GM21529 (cell line): Measurements from ENCODE around the gene PSMB5.

ENCODE experiments used
- ATAC-seq: cut with Tn5 transposase; IDR thresholded peaks from one replicate; pipeline ENCODE4 v1.9.1; 2021; ENCODE audit not compliant: unreplicated experiment

PSMB5 gene

DNA sequence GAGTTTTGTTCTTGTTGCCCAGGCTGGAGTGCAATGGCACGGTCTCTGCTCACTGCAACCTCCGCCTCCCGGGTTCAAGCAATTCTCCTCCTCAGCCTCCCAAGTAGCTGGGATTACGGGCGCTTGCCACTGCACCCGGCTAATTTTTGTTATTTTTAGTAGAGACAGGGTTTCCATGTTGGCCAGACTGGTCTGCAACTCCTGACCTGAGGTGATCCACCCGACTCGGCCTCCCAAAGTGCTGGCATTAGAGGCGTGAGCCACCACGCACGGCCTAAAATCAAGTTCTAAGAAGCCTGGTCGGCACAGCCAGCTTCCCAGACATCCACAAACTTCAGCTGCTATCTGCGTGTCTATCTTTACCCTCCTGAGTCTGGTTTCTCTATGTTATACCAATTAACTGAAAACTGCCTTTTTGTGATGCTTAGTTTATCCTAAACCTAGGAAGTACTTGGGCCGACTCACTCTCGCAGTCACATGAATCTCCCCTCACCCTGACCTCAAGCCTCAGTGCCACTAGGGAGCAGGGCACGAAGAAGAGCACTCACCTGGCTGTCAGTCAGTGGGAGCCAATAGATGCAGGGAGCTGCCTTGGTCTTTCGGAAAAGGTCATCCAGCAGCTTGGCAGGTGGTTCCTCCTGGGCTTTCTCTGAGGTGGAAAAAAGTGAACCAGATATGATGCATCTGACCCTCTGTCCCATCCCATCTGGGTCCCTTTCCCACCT is 26.0 kb upstream of the PSMB5 start:
- ATAC-seq, result no peak

DNA sequence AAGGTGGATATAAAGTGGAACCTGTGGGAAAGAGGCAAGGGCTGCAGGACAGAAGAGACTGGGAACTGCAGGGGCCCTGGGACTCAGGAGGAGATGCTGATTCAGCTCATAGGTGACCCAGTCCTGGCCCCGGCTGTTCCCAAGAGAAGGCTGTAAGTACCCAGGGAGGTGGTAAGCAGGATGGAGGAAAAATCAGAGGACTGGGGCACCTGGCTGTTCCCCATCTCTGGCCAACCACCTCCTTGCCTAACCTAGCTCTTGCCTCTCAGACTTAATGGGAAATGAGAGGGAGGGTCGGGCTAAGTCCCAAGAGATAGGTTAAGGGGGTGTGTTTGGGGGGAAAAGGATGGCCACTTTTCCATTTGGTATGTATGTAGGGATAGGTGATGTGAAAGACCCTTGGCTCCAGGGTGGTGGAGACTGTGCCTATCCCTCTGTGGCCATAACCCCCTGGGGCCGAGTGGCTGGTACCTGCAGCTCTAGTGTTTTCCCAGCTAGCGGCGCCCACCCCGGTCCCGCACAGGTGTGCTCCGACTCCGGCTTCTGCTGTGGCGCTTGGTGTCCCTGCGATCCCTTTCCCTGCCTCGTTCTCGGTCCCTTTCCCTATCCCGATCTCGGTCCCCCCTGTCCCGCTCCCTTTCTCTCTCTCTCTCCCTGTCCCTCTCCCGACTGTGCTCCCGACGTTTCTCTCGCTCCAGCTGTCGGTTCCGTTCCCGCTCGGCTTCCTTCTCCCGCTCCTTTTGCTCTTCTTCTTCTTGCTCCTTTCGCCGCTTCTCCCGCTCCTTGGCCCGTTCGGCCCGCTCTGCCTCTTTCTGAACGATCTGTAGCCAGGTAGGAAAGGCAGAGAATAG is 24.2 kb upstream of the PSMB5 start:
- no peak for ATAC-seq

DNA sequence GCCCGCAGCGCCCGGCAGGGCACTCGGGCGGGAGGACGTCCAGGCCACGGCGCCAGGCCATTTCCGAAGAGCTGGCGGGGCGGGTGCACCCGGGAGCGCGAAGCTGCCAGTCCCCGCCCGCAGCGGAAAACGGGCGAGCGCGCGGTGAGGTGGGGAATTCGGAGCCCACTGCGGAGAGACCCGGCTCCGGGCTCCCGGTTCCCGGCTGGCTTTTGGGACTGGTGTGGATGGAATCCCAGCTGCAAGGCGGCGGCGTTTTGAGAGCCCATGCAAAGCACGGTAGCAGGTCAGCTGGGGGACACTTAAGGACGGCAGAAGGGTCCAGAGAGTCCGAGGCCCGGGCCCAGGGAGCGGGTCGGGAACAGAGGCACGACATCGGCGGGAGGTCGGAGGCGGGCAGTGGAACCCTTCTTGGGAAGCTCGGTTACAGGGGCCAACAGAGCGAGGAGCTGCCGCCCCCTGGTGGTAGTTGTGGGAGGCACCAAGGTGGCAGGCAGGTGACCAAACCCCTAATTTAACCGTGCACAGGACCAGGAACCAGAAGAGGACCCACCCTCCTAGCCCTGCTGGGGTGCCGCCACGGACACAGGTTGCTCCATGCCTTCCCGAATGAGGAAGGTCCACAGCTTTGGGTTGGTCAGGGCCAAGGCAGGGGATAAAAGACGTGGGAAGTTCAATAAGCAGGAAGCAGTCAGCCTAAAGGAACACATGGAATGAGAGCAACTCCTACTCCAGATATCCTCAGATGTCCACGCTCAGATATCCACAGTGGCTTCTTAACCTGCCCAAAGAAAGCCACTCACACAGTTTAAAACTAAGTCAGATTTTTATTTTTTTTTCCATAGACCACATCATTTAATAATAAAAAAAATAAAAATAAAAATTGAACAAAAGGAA is 23.3 kb upstream of the PSMB5 start:
- peak; percentile 68 for ATAC-seq

DNA sequence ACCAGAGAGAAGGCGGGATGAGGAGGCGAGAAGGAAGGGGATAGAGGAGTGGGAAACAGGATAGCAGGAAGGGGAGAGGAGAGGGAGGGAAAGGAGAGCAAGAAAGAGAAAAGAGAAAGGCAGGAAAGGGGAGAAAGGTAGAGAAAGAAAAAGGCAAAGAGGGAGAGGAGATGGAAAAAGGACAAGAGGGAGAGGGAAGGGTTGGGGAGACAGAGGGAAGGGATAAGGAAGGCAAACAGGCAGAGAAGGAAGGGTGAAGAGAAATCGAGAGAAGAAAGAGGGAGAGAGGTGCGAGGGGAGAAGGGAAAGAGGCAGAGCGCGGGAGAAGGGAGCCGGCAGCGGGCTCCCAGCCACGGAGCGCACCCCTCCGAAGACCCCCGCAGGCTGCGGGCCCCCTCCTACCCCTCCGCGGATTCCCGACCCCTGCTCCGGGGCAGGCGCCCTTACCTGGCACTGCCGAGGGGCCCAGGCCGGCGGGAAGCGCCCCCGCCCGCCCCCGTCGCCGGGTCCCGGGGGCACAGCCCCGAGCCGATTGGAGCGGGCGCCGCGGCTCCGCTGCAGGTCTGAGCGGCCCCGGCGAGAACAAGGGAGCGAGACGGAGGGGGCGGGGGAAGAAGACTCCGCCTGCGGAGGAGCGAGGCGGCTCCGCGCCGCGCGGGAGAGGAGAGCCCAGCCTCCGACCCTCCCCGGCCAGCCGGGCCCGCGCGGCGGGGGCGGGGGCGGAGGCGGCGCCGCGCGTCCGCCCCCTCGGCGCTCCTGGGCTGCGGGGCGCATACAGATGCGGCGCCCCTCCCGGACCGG is 22.5 kb upstream of the PSMB5 start, which contains the start of gene CDH24:
TSS of gene CDH24 (minus strand) at position 565 of the 801 bp plus-strand sequence. CDS start 1,787 bp downstream, outside the sequence.
- peak; percentile 38 for ATAC-seq

DNA sequence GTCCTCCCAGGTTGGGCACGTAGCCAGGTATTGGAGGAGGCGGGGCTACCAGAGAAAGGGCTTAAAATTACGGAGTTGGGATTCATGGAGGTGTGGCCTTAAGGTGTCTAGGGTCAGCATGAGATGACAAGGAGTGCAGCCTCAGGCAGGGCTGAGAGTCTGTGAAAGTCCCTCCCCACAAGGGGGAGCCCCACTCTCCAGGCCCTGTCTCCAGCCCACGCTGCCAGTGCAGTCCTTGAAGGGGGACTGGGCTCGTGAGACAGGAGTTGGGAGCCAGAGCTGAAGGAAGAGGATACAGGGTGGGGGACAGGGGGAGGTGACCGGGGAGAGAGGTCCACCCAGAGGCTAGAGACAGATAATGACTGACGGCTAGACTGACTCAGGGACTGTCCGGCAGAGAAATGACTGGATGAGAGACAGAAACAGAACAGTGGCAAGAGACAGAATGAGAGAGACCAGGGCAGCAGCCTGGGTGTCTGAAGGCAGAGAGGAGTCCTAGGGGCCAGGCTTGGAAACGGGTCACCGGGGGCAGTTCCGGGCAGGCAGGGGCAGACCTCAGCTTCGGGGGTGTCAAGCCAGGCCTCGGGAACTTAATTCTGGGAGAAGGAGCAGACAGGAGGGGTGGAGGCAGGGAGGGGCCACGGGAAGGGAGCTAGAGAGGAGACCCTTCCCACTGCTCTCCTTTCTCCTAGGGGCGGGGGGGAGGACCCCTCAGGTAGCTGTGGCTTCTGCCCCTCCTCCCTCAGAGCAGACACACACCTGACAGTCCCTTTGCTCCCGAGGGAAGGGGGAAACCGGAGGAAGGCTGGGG is 21.6 kb upstream of the PSMB5 start:
- peak; percentile 64 for ATAC-seq

DNA sequence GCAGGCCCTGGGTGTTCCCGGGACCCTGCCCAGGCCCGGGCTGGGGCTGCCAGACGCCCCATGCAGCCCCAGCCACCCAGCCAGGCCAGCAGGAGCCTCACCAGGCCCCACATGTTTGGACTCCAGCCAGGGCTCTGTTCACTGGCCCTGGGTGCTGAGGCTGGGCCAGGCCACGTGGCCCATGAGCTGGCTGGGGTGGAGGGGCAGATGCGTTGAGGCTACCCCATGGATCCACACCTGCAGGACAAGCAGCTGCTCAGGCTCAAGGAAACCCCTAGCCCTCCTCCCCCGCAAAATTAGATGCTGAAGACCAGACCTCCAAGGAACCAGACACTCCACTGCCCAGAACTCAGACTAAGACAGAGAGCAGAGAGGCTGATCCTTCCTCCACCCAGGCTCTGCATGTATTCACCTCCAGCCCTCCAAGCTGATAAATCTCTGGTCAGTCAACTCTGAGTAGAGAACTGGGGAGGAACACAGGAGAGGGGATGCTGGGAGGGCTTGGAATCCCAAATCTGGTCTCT is 21.0 kb upstream of the PSMB5 start:
- ATAC-seq, result no peak

DNA sequence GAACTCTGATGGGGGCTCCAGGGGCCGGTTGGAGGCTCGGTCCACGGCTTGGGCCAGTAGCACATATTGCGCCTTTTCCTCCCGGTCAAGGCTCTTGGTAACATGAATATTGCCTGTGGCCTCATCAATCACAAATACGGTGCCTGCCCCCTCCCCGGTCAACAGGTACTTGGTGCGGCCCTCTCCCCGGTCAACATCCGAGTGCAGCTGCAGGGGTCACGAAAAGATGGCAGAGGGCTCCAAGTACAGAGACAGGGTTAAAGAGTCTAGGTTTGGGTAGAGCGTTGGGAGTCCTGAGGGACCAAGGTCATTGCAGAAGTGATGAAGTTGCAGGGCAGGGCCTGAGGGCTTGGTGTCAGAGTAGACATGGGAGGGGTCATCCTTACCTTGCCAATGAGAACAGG is 20.4 kb upstream of the PSMB5 start:
- ATAC-seq, result no peak

DNA sequence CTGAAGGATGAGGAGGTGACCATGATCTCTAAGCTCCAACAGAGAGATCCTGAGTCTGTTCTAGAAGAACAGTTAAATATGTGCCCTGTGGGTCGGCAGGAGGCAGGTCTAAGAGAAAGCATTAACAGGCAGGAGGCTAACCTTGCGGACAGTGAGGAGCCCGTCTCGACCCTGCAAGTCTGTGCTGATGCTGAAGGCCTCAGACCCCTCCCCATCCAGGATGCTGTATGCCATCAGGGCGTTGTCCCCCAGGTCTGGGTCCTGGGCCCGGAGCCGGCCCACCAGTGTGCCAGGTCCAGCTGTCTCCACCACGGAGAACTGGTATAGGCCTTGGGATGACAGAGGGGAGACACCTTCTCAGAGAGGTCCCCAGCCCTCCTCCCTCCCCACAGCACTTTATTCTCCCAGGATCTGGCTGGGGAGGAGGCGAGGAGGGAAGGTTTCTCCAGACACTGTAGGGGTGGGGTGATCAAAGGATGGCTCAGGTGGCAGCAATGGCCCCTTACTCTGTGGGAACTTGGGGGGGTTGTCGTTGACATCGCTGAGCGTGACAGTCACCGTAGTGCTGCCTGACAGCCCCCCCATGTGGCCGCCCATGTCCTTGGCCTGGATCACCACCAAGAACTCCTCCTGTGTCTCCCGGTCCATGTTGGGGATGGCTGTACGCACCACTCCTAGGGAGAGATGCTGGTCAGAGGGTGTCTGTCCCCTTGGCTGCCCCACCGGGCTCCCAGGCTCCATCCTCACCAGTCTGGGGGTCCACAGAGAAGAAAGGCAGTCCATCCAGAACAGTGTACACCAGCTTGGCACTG is 19.5 kb upstream of the PSMB5 start:
- no peak for ATAC-seq

DNA sequence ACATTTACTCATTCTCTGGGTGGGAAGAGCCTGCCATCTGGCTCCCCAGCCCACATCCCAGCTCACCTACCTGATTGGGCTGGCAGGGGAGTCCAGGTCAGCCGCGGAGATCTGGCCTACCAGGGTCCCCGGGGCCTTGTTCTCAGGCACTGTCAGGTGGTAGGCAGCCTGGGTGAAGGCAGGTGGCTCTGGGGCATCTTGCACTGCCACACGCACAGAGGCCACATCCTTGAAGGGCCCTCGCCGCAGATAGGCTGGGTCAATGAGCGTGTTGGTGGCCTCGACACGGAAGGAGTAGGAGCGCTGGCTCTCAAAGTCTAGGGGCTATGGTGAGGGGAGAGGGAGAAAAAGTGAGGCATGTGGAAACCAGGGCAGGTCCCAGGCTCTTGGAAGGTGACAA is 18.7 kb upstream of the PSMB5 start:
- no peak for ATAC-seq

DNA sequence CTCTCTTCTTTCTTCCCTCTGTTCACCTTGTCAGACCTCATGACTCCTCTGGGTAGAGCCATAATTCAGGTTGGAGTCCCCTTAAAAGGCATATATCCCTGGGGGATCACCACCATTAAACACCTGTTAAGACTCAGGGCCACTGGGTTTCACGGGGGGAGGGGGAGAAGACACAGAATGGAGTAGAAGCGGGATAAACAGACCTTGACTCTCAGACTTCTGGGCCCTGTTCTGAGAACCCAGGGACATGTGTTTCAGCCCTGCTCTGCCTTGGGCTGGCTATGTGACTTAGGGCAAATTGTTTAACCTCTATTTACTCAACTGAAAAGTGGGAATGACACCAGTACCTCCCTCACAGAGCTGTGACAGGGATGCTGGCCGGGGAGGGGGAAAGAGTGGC is 18.0 kb upstream of the PSMB5 start:
- no peak for ATAC-seq

DNA sequence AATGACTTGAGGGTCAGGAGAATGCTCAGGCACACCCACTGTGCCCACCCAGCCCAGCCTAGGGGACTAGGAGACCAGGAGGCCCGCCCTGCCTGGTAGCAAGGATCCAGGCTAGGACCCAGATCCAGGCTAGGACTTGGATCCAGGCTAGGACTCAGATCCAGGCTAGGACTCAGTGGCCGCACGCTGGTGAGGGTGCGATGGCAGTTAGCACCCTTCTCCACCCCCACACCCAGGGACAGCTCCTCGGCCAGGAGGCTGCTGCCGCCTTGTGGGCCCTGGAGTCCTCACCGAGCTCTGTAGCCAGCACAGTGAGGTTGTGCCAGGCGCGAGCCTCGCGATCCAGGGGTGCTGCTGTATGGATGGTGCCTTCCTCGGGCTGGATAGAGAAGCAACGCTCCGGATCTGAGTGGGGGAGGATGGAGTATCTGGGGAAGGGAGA is 17.5 kb upstream of the PSMB5 start:
- no peak for ATAC-seq

DNA sequence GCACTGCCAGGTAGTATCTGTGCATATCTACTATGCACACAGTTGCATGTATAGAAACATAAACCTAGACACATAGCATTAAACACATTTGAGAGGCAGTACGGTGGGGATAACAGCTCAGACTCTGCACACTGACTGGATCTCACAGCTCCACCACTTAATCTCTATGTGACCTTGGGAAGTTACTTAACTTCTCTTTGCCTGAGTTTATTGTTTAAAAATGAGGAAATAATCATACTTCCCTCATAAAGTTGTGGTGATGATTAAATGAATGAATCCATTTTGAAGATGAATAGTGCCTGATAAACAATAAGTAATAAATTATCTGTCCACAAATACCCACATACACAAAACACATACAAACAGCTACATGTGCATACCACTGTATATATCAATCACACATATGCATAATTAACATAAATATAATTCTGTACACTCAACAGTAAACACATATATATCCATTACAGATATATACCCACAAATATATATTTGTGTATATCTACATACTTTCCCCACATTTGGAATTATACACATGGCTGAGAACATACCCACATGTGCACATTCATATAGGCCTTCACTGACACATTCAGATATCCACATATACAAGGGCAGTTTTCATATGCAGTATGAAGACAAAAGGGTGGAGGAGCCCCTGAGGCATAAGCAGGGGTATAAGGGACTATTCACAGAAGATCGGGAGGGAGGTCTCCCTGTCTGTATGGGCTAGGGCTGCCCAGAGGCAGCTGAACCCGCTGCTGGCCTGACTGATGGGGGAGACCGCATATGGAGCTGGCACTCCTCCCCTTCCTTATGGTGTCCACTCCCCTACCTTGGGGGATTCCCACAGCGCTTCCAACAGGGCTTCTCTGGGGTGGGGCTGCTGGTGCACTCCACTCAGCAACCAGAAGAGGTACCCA is 16.7 kb upstream of the PSMB5 start:
- ATAC-seq, result no peak

DNA sequence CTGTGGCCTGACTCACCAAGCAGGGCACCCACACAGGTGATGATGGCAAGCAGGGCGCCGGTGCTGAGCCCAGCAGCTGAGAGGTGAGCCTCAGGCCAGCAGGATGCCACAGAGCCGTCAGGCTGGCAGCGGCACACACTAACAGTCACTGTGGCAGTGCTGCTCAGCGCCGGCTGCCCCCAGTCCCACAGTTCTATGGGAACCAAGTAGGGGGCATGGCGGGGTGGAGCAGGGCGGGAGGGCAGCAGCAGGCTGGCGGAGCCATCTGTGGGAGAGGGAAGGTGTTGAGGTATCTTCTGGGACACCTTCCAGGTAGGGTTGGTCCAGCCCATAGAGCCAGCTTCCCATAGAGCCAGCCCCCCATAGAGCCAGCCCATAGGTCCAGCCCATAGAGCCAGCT is 14.3 kb upstream of the PSMB5 start:
- no peak for ATAC-seq

DNA sequence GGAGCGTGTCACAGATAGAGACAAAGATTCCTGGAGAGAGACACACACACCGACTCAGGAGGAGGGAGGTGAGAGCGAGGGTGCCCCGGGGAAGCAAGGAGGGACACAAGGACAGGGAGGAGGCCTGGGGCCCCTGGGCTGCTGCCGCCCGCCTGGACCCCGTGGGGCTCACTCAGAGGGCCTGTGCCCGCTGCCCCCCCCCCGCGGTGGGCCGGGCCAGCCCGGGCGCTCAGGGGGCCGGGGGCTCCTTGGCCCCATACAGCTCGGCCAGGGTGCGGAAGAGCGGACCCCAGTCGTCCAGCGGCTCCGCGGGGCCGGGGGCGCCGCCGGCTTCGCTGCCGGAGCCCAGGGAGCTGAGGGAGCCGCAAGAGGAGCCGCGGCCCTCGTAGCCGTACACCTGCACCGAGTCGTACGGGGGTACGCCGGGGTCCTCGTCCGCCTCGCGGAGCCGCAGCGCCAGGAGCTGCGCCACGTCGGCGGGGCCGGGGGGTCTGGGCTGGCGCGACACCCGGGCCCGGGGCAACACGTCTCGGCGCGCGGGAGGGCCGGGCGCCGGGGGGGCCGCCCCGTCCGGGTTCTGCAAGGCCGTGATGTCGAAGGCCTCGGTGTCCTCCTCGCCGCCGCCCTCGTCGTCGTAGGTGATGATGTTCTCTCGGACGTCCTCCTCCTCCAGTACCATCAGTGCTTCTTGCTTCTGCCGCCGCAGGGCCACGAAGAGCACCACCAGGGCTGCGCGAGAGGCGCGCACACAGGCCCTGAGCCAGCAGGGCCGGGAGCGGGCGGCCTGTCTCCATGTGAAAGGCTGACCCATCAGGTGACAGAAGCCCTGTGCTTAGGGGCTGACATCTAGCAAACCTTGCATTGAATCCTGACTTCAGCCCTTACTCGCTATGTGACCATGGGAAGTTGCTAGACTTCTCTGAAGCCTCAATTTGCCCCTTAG is 13.3 kb upstream of the PSMB5 start:
- no peak for ATAC-seq

DNA sequence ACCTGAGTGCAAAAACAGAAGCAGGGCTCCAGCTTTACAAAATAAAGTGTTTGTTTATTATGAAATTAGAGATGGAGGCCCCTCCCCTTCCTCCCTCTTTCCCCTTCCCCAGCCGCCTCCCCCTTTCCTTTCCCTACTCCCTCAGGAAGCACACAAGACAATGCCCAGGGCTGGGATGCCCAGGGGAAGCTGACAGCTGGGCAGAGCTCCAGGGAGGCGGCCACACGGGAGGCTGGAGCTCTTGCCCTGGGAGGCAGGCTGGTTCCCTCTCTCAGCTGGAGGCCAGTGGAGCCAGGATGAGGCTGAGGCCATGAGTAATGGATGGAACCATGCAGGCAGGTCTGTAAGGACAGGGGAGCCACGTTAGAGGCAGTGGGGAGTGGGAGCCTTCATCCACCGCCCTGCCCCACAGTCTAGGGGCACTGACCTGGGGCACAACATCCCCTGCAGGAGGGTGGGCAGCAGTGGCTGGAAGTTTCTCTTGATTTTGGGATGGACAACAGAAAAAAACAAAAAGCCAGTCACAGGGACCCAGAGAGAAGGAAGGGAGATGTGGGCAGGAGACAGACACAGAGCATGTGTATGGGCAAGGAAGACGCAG is 12.4 kb upstream of the PSMB5 start:
- no peak for ATAC-seq
